Choroid plexus epithelial cell (primary cell): Measurements from ENCODE around the gene TMIE.
A peak's percentile ranks its signal among the peaks of the same experiment; 100 is the strongest.

Experiments used
- DNase-seq: peaks from one replicate; pipeline ENCODE4 v3.0.0-alpha.2; 2010; ENCODE audit warnings: low read depth
- H3K4me3 ChIP-seq: 2 replicates; pipeline ENCODE4 v1.5.1; 2011; ENCODE audit warnings: low read depth, mild to moderate bottlenecking, control low read depth, low read length, moderate library complexity
- TF ChIP-seq, protein P1 (sequence below): conservative IDR thresholded peaks from 2 replicates; pipeline ENCODE4 v1.5.1; 2011; ENCODE audit warnings: low read depth, mild to moderate bottlenecking, control low read depth, inconsistent platforms, low read length, moderate library complexity

Gene TMIE

DNA sequence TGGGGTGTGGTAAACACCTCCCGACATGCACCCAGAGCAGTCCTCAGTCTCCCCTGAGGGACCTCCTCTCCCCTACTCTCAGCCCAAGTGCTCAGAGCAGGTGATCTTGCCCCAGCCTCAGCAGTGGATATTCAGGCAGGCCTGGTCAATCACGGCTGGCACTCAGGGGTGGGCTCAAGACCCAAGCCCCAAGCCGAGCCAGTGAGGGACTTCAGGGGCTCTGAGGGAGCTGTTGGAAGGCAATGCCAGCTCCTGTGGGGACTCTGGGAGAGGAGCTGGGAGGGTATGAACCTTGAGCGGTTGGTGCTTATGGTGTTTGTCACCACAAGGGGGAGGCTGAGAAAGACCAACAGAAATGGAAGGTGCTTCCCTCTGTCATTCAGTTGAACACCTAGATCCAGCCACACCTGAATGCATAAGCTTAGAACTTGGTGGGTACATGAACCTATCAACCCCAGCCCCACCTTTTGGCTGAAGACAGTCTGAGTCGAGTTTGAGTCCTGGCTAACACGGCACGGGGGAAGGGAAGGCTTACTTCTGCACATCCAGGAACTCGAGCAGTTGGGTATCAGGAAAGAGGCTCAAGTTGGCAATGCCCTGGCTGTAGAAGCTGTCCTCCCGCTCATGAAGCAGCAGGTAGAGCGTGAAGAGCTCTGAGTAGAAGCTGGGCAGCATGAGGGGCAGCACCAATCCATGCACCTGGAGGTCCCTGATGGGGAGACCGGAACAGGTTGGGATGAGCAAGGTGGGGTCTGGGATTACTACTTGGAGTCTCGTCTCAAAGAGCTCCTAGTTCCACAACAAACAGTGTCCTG, 27.0 kb upstream of the TMIE start:
- H3K4me3 ChIP-seq = no peak overlapping the region
- DNase-seq = no peak
- TF ChIP-seq, protein P1, sequence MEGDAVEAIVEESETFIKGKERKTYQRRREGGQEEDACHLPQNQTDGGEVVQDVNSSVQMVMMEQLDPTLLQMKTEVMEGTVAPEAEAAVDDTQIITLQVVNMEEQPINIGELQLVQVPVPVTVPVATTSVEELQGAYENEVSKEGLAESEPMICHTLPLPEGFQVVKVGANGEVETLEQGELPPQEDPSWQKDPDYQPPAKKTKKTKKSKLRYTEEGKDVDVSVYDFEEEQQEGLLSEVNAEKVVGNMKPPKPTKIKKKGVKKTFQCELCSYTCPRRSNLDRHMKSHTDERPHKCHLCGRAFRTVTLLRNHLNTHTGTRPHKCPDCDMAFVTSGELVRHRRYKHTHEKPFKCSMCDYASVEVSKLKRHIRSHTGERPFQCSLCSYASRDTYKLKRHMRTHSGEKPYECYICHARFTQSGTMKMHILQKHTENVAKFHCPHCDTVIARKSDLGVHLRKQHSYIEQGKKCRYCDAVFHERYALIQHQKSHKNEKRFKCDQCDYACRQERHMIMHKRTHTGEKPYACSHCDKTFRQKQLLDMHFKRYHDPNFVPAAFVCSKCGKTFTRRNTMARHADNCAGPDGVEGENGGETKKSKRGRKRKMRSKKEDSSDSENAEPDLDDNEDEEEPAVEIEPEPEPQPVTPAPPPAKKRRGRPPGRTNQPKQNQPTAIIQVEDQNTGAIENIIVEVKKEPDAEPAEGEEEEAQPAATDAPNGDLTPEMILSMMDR = peak; percentile 41

DNA sequence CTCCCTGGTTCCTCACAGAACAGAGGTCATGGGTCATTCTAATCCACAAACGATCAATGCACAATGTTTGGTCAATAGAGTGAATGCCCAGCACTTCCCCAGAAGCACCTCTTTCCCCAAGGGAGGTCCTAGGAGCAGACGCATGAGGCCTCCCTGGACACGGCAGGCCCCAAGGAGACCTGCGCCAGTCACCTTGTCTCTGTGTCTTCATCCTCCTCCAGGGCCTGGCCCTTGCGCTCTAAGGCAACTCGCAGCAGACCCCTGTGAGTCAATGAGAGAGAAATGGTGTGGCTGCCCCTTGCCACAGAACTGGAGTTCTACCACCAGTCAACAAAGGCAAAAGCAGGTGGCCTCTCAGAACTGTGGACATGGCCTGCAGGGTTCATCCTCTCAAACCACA, 25.8 kb upstream of the TMIE start:
- H3K4me3 ChIP-seq = no peak overlapping the region
- no peak for DNase-seq
- TF ChIP-seq, protein P1 = no peak

DNA sequence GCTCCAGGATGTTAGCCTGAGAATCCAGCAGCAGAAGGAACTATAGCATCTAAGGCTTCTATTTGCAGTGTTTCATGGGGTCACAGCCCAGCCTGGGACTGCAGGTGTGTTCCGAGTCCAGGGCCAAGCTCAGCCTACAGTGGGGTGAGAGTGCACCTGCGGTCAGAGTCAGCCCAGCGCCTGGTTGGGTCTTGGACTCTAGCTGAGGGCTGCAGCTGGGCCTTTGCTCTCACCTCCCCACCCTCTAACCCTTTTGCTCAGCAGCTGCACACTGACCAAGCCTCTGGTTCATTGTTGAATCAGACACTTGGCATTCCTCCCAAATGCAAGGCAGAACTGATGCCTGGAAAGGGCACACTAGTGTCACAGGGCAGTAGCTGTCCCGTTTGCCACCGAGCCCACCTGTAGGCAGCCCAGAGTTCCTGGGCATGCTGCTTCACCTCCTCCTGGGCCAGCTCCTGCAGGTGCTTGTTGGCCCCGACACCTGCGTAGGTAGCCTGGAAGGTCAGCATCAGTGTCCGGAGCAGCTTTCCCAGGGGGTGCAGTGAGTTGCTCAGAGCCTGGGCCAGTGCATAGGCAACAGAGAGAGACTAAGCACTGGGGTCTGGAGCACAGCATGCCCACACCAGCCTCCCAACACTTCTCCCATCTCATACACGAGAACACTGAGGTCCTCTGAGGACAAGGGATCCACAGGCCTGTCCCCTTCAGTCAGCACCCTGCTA, 25.2 kb upstream of the TMIE start:
- H3K4me3 ChIP-seq = no peak overlapping the region
- DNase-seq = no peak
- TF ChIP-seq, protein P1 = no peak

DNA sequence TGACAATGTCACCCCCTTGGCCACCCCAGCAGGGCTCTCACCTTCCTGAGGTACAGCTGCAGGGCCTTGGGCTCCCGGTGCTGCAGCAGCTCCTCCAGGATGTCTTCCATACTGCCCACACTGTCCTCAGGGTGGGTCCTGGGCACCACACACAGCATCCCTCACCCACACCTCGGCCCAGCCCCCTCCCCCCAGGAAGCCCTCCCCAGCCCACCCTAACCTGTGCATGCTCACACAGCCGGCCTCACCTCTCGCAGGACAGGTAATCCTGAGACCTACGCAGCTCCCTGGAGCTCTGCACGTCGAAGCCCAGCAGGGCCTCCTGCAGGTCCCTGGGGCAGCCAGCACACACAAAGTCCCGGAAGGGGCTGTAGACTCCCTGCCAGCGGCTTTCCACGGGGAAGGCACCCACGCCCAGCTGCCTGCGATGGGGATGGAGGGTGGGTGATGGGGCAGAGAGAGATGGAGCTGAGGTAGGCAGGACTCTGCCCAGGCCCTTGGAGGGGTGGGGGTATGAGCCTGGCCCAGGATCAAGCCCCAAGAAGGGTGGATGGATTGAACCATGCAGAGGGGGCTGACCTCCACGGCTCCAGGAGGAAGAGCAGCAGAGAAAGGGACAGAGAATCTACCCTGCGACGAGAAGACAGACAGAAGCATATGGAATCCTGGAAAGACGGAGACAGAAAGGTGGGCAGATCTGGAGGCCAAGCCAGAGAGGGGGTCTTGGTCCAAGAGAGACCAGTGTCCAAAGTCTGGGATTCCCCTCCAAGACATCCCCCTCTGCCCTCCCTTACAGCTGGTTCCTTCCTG, 24.4 kb upstream of the TMIE start:
- DNase-seq = no peak
- TF ChIP-seq, protein P1 = no peak
- no peak overlapping the region for H3K4me3 ChIP-seq

DNA sequence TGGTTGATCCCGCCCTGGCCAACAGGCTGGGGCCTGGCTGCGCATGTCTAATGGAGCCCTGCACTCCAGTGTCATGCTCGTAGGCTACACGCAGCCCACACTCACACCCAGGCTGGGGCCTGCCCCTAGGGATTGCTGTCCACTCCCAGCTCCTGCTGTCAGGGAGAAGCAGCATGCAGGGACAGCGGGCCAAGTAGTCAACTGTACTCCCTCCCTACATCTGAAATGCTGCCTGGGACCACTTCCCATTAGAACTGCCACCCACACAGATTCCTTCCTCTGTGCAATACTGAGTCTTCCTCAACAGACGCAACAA, 23.8 kb upstream of the TMIE start:
- no peak for DNase-seq
- H3K4me3 ChIP-seq = no peak overlapping the region
- TF ChIP-seq, protein P1 = no peak

DNA sequence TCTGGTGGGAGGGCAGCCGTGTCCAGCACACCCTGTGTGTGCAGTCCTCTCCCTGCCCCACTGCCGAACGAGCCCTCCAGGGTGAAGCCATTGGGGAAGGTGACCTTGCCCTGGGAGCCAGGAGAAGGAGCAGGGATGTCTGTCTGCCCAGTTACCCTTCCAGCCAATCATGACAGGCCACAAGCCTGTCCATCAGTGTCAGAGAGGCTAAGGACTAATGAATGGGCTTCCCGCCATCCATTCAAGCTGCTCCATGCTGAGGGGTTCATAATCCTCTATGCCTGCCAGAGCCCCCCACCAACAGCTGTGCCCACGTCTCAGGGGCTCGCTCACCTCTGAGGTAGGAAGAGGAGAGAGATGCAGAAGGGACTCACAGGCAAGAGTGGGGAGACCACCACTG, 22.9 kb upstream of the TMIE start:
- TF ChIP-seq, protein P1 = no peak
- H3K4me3 ChIP-seq = no peak overlapping the region
- no peak for DNase-seq
